ENCODE data around the gene FNDC8.

FNDC8 gene

GRCh38 chr17:35119370-35120165 lies 1.8 kb upstream of the FNDC8 start, which contains the start of gene RAD51D:
TSS of gene RAD51D (minus strand) at chr17:35119860. CDS start at chr17:35119613, 247 bp downstream.
- peak within 1 kb of the TSS; percentile 72 for H3K27ac ChIP-seq (ENCODE audit: insufficient read depth, low read length, poor library complexity, severe bottlenecking)
- H3K27me3 ChIP-seq (replicated peaks; ENCODE audit: control insufficient read depth, insufficient read depth, low read length, poor library complexity, severe bottlenecking) = no peaks in the 10 kb centered on the region
- peak within 1 kb of the TSS; percentile 76 for H3K4me3 ChIP-seq (ENCODE audit: insufficient read depth, low read depth, low read length, poor library complexity, severe bottlenecking)
- DNase-seq = peak; percentile 61 to 71 (median 64)
- no peaks in the 10 kb centered on the region for H3K9me3 ChIP-seq (ENCODE audit: control insufficient read depth, low read length)
- peaks cover 8% of the 10 kb centered on the region for H3K4me1 ChIP-seq (ENCODE audit: control insufficient read depth, insufficient read depth, low read length, poor library complexity, severe bottlenecking)
- no peaks in the 10 kb centered on the region for H3K36me3 ChIP-seq (ENCODE audit: control insufficient read depth, insufficient read depth, low read length)

GRCh38 chr17:35127751-35128514 lies 6.5 kb downstream of the FNDC8 start:
- Histone ChIP-seq H3K36me3 (ENCODE audit: control insufficient read depth, insufficient read depth, low read length) (peaks cover 21% of the 10 kb centered on the region), H3K27me3 (replicated peaks; ENCODE audit: control insufficient read depth, insufficient read depth, low read length, poor library complexity, severe bottlenecking) (no peaks in the 10 kb centered on the region), H3K27ac (ENCODE audit: insufficient read depth, low read length, poor library complexity, severe bottlenecking) (no peak overlapping the region), H3K4me1 (ENCODE audit: control insufficient read depth, insufficient read depth, low read length, poor library complexity, severe bottlenecking) (no peaks in the 10 kb centered on the region), H3K4me3 (ENCODE audit: insufficient read depth, low read depth, low read length, poor library complexity, severe bottlenecking) (no peak overlapping the region), H3K9me3 (ENCODE audit: control insufficient read depth, low read length) (no peaks in the 10 kb centered on the region)
- DNase-seq = no peak

DNA sequence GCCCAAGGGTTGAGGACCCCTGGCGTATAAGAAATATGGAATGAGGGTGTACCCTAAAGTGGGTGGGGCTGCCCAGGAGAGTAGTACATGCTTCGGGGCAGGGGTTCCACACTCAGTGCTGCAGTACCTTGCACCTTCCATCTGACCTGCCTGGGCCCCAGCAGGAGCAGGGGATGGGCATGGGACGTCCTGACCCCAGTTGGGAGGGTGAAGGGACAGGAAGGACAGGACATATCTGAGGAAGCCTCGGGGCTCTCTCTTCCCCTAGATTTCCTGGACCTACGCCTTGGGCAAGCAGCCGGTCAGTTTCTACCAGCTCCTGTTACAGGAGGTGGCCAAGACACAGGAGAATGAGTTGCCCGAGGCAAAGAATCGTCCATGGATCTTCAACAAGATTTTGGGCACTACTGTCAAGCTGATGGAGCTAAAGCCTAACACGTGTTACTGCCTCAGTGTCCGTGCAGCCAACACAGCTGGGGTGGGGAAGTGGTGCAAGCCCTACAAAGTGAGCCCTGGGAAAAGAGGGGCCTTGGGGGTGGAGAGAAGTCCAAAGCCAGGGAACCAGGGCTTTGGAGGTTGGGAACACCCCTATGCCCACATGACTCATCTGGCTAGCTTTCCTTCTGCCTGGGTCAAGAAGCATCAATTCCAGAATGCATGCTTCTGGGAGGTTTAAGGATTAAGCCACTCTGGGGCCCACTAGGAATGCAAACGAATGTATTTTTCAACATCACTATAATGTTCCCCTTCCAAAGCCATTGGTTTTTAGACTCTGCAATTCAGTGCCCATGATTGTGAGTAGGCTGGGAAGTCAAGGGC lies 7.9 kb downstream of the FNDC8 start:
- Histone ChIP-seq H3K4me1 (ENCODE audit: control insufficient read depth, insufficient read depth, low read length, poor library complexity, severe bottlenecking) (no peaks in the 10 kb centered on the region), H3K4me3 (ENCODE audit: insufficient read depth, low read depth, low read length, poor library complexity, severe bottlenecking) (no peak overlapping the region), H3K36me3 (ENCODE audit: control insufficient read depth, insufficient read depth, low read length) (peaks cover 35% of the 10 kb centered on the region), H3K27ac (ENCODE audit: insufficient read depth, low read length, poor library complexity, severe bottlenecking) (no peak overlapping the region), H3K27me3 (replicated peaks; ENCODE audit: control insufficient read depth, insufficient read depth, low read length, poor library complexity, severe bottlenecking) (no peaks in the 10 kb centered on the region), H3K9me3 (ENCODE audit: control insufficient read depth, low read length) (no peaks in the 10 kb centered on the region)
- DNase-seq = no peak

GRCh38 chr17:35129973-35130351 lies 8.5 kb downstream of the FNDC8 start:
- H3K9me3 ChIP-seq (ENCODE audit: control insufficient read depth, low read length) = no peaks in the 10 kb centered on the region
- H3K27ac ChIP-seq (ENCODE audit: insufficient read depth, low read length, poor library complexity, severe bottlenecking) = no peak overlapping the region
- H3K4me1 ChIP-seq (ENCODE audit: control insufficient read depth, insufficient read depth, low read length, poor library complexity, severe bottlenecking) = no peaks in the 10 kb centered on the region
- H3K36me3 ChIP-seq (ENCODE audit: control insufficient read depth, insufficient read depth, low read length) = peaks cover 41% of the 10 kb centered on the region
- no peak overlapping the region for H3K4me3 ChIP-seq (ENCODE audit: insufficient read depth, low read depth, low read length, poor library complexity, severe bottlenecking)
- DNase-seq = no peak
- no peaks in the 10 kb centered on the region for H3K27me3 ChIP-seq (replicated peaks; ENCODE audit: control insufficient read depth, insufficient read depth, low read length, poor library complexity, severe bottlenecking)

DNA sequence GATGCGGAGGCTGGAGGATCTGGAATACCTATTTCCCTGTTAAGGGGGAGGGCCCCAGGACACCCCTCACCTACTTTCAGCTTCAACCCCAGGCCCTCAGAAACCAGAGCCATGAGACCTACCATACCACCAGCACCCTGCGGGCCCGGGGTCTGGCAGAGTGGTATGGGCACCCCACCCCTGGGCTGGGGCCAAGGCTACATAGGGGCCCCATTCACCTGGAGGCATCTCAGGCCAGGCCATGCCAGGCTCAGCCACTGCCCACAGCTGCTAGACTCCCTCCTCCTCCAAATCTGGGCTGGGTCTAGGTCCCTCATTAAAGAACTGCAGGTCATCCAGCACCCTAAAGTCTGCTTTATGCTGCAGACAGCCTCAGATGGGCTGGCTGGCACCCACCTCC lies 9.0 kb downstream of the FNDC8 start:
- H3K9me3 ChIP-seq (ENCODE audit: control insufficient read depth, low read length) = no peaks in the 10 kb centered on the region
- no peak overlapping the region for H3K27ac ChIP-seq (ENCODE audit: insufficient read depth, low read length, poor library complexity, severe bottlenecking)
- no peak for DNase-seq
- no peaks in the 10 kb centered on the region for H3K4me1 ChIP-seq (ENCODE audit: control insufficient read depth, insufficient read depth, low read length, poor library complexity, severe bottlenecking)
- H3K4me3 ChIP-seq (ENCODE audit: insufficient read depth, low read depth, low read length, poor library complexity, severe bottlenecking) = no peak overlapping the region
- H3K27me3 ChIP-seq (replicated peaks; ENCODE audit: control insufficient read depth, insufficient read depth, low read length, poor library complexity, severe bottlenecking) = no peaks in the 10 kb centered on the region
- H3K36me3 ChIP-seq (ENCODE audit: control insufficient read depth, insufficient read depth, low read length) = peaks cover 46% of the 10 kb centered on the region

DNA sequence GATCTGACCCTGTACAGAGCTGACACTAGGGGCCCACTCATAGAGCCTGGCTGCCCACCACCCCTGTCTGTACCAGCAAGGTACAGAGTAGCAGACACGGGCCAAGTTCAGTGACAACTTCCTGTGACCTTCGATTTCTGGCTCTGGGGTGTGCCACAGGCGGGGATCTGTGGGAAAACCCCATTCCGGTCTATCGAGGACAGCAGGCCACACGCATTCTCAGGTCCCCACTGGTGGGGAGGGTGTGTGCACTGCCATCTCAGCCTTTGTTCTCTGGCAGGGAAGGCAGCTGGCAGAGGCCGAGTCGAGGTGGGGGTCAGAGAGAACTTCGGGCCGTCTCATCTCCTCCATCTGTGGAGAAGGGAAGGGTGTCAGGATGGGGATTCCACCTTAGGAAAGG lies 10.7 kb downstream of the FNDC8 start:
- no peaks in the 10 kb centered on the region for H3K4me1 ChIP-seq (ENCODE audit: control insufficient read depth, insufficient read depth, low read length, poor library complexity, severe bottlenecking)
- H3K27me3 ChIP-seq (replicated peaks; ENCODE audit: control insufficient read depth, insufficient read depth, low read length, poor library complexity, severe bottlenecking) = no peaks in the 10 kb centered on the region
- DNase-seq = no peak
- no peak overlapping the region for H3K4me3 ChIP-seq (ENCODE audit: insufficient read depth, low read depth, low read length, poor library complexity, severe bottlenecking)
- no peak overlapping the region for H3K27ac ChIP-seq (ENCODE audit: insufficient read depth, low read length, poor library complexity, severe bottlenecking)
- peaks cover 63% of the 10 kb centered on the region for H3K36me3 ChIP-seq (ENCODE audit: control insufficient read depth, insufficient read depth, low read length)
- no peaks in the 10 kb centered on the region for H3K9me3 ChIP-seq (ENCODE audit: control insufficient read depth, low read length)

GRCh38 chr17:35132816-35133550 lies 11.6 kb downstream of the FNDC8 start:
- no peak overlapping the region for H3K4me3 ChIP-seq (ENCODE audit: insufficient read depth, low read depth, low read length, poor library complexity, severe bottlenecking)
- no peak for DNase-seq
- H3K36me3 ChIP-seq (ENCODE audit: control insufficient read depth, insufficient read depth, low read length) = peaks cover 71% of the 10 kb centered on the region

GRCh38 chr17:35135322-35135721 lies 13.9 kb downstream of the FNDC8 start:
- H3K9me3 ChIP-seq (ENCODE audit: control insufficient read depth, low read length) = no peaks in the 10 kb centered on the region
- peaks cover 88% of the 10 kb centered on the region for H3K36me3 ChIP-seq (ENCODE audit: control insufficient read depth, insufficient read depth, low read length)
- H3K27ac ChIP-seq (ENCODE audit: insufficient read depth, low read length, poor library complexity, severe bottlenecking) = no peak overlapping the region
- H3K27me3 ChIP-seq (replicated peaks; ENCODE audit: control insufficient read depth, insufficient read depth, low read length, poor library complexity, severe bottlenecking) = no peaks in the 10 kb centered on the region
- DNase-seq = no peak
- H3K4me1 ChIP-seq (ENCODE audit: control insufficient read depth, insufficient read depth, low read length, poor library complexity, severe bottlenecking) = no peaks in the 10 kb centered on the region
- H3K4me3 ChIP-seq (ENCODE audit: insufficient read depth, low read depth, low read length, poor library complexity, severe bottlenecking) = no peak overlapping the region

More at GRCh38 chr17:35132816-35133550, 11.6 kb downstream of the FNDC8 start:
- Histone ChIP-seq H3K4me1 (ENCODE audit: control insufficient read depth, insufficient read depth, low read length, poor library complexity, severe bottlenecking) (no peaks in the 10 kb centered on the region), H3K9me3 (ENCODE audit: control insufficient read depth, low read length) (no peaks in the 10 kb centered on the region), H3K27me3 (replicated peaks; ENCODE audit: control insufficient read depth, insufficient read depth, low read length, poor library complexity, severe bottlenecking) (no peaks in the 10 kb centered on the region), H3K27ac (ENCODE audit: insufficient read depth, low read length, poor library complexity, severe bottlenecking) (no peak overlapping the region)

DNA sequence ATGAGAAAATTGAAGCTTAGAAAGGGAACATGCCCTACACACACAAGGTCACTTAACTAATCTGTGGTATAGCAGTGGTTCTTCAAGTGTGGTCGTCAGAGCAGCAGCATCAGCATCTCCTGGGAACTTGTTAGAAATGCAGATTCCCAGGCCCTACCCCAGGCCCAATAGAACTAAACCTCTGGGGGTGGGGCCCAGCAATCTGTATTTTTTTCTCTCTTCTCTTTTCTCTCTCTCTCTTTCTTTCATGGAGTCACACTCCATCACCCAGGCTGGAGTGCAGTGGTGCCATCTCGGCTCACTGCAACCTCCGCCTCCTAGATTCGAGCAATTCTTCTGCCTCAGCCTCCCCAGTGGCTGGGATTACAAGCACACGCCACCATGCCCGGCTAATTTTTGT lies 16.8 kb downstream of the FNDC8 start:
- no peak overlapping the region for H3K4me3 ChIP-seq (ENCODE audit: insufficient read depth, low read depth, low read length, poor library complexity, severe bottlenecking)
- H3K4me1 ChIP-seq (ENCODE audit: control insufficient read depth, insufficient read depth, low read length, poor library complexity, severe bottlenecking) = peaks cover 9% of the 10 kb centered on the region
- peaks cover 67% of the 10 kb centered on the region for H3K36me3 ChIP-seq (ENCODE audit: control insufficient read depth, insufficient read depth, low read length)
- no peaks in the 10 kb centered on the region for H3K27me3 ChIP-seq (replicated peaks; ENCODE audit: control insufficient read depth, insufficient read depth, low read length, poor library complexity, severe bottlenecking)
- H3K27ac ChIP-seq (ENCODE audit: insufficient read depth, low read length, poor library complexity, severe bottlenecking) = no peak overlapping the region
- no peaks in the 10 kb centered on the region for H3K9me3 ChIP-seq (ENCODE audit: control insufficient read depth, low read length)
- DNase-seq = no peak
